Common myeloid progenitor, CD34-positive (primary cell): Measurements from ENCODE around the gene TBC1D8.

ENCODE experiments used
- CTCF ChIA-PET: fragments of 350-600 bp; sonication (Branson Sonifier 250); formaldehyde crosslinking; loops from one replicate; lab custom pipeline; 2021; ENCODE audit warnings: antibody characterized with exemption; lab: Charles Lee
- POLR2A ChIA-PET: fragments of 350-600 bp; sonication (Branson Sonifier 250); formaldehyde crosslinking; loops from one replicate; lab custom pipeline; 2021; ENCODE audit warnings: antibody characterized with exemption; lab: Charles Lee
- DNase-seq, 3 donors: peaks; one replicate each; pipeline versions ENCODE4 v3.0.0 to v3.0.0-alpha.2; 2013
- H3K27ac ChIP-seq, 2 experiments: 1 replicate in 1 of 2; 2 replicates in 1 of 2; pipeline ENCODE4 v1.7.0; 2013; ENCODE audit warnings: inconsistent platforms in 2 of 2, low read length in 2 of 2, mild to moderate bottlenecking in 2 of 2, low read depth in 1 of 2, moderate library complexity in 1 of 2; ENCODE audit not compliant: severe bottlenecking in 2 of 2, insufficient read depth in 1 of 2, poor library complexity in 1 of 2
- H3K27me3 ChIP-seq, 5 experiments: replicated peaks in 2 of 5; 1 replicate in 3 of 5; 2 replicates in 2 of 5; pipeline versions ENCODE4 v1.6.1 to v1.7.0; 2013; ENCODE audit warnings: low read length in 4 of 5, mild to moderate bottlenecking in 2 of 5, moderate library complexity in 2 of 5, inconsistent platforms in 1 of 5; ENCODE audit not compliant: insufficient read depth in 5 of 5, control insufficient read depth in 4 of 5
- H3K36me3 ChIP-seq, 4 experiments: 1 replicate in 2 of 4; 2 replicates in 2 of 4; pipeline versions ENCODE4 v1.6.1 to v1.7.0; 2013; ENCODE audit warnings: low read length in 3 of 4, control low read depth in 1 of 4, mild to moderate bottlenecking in 1 of 4; ENCODE audit not compliant: control insufficient read depth in 4 of 4, insufficient read depth in 4 of 4
- H3K4me1 ChIP-seq, 4 experiments: 1 replicate in 3 of 4; 2 replicates in 1 of 4; pipeline versions ENCODE4 v1.6.1 to v1.7.1; 2013; ENCODE audit warnings: low read length in 3 of 4, mild to moderate bottlenecking in 3 of 4, control low read depth in 1 of 4, inconsistent platforms in 1 of 4, moderate library complexity in 1 of 4; ENCODE audit not compliant: control insufficient read depth in 4 of 4, insufficient read depth in 4 of 4; ENCODE audit errors: control extremely low read depth in 1 of 4
- H3K4me3 ChIP-seq, 7 experiments: 1 replicate in 4 of 7; 2 replicates in 3 of 7; pipeline versions ENCODE4 v1.5.1 to v1.7.0; 2013; ENCODE audit warnings: mild to moderate bottlenecking in 7 of 7, low read length in 6 of 7, moderate library complexity in 6 of 7, inconsistent platforms in 2 of 7, low read depth in 2 of 7, control low read depth in 1 of 7; ENCODE audit not compliant: insufficient read depth in 4 of 7, control insufficient read depth in 1 of 7; ENCODE audit errors: extremely low read depth in 1 of 7
- H3K9me3 ChIP-seq, 5 experiments: 1 replicate in 4 of 5; 2 replicates in 1 of 5; pipeline versions ENCODE4 v1.6.1 to v1.7.1; 2013; ENCODE audit warnings: low read length in 4 of 5, mild to moderate bottlenecking in 2 of 5, inconsistent platforms in 1 of 5, low read depth in 1 of 5, moderate library complexity in 1 of 5; ENCODE audit not compliant: control insufficient read depth in 4 of 5, insufficient read depth in 2 of 5; ENCODE audit errors: control extremely low read depth in 1 of 5
- WGBS: methylation state at CpG from one replicate; pipeline ENCODE4 v1.1.5; 2013; ENCODE audit not compliant: insufficient coverage; 5-methylcytosine and 5-hydroxymethylcytosine counted together

The TBC1D8 gene

GRCh38 chr2:100976645-100977391, 174.4 kb downstream of the TBC1D8 start:
- WGBS = 90% methylated on average over 19 of the region's 19 CpGs
- no peaks in the 10 kb centered on the region for H3K9me3 ChIP-seq
- DNase-seq = no peak
- no peaks in the 10 kb centered on the region for H3K4me1 ChIP-seq
- no peak overlapping the region for H3K27ac ChIP-seq
- H3K27me3 ChIP-seq = peaks cover 0 to 9% (median 5%) of the 10 kb centered on the region in 5 experiments
- H3K4me3 ChIP-seq = no peak overlapping the region
- ChIA-PET CTCF (interaction anchor here (1.0 to 1.1 kb wide), 2 partner anchors 9 to 10 kb away, joined by 3 read pairs; no protein-coding TSS in a partner anchor), POLR2A (no interaction called here)
- no peaks in the 10 kb centered on the region for H3K36me3 ChIP-seq

DNA sequence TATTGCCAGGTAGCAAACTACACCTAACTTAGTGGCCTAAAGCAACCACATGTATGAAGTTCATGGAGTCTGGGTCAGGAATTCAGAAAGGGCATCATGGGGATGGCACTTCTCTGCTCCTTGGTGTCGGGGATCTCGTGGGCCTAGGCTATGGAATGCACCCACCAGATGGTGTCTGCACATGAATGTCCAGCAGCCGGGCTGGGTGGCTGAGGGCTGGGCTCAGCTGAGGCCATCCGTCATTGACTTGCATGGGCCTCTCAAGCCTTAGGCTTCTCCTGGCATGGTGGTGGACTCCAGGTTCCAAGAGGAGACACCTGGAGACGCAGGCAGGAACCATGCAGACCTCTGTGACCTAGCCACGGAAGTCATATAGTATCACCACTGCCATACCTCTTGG, 175.1 kb downstream of the TBC1D8 start:
- WGBS = 98% methylated on average over 6 of the region's 6 CpGs
- H3K4me1 ChIP-seq = no peaks in the 10 kb centered on the region
- ChIA-PET CTCF (interaction anchor here (1.1 kb wide), 1 partner anchor 10 kb away, joined by 3 read pairs; no protein-coding TSS in a partner anchor), POLR2A (no interaction called here)
- H3K9me3 ChIP-seq = no peaks in the 10 kb centered on the region
- peaks cover 0 to 10% (median 5%) of the 10 kb centered on the region in 5 experiments for H3K27me3 ChIP-seq
- no peak for DNase-seq
- no peak overlapping the region for H3K4me3 ChIP-seq
- H3K36me3 ChIP-seq = no peaks in the 10 kb centered on the region
- H3K27ac ChIP-seq = no peak overlapping the region

- Histone ChIP-seq H3K4me3 (no peak overlapping the region), H3K27ac (no peak overlapping the region), H3K36me3 (no peaks in the 10 kb centered on the region), H3K4me1 (no peaks in the 10 kb centered on the region), H3K9me3 (no peaks in the 10 kb centered on the region), H3K27me3 (peaks cover 0 to 10% (median 5%) of the 10 kb centered on the region in 5 experiments)
- ChIA-PET CTCF (no interaction called here), POLR2A (no interaction called here)
- DNase-seq = no peak
- 94% methylated on average over 6 of the region's 7 CpGs for WGBS
Observed at GRCh38 chr2:100975521-100975785, 175.7 kb downstream of the TBC1D8 start.

DNA sequence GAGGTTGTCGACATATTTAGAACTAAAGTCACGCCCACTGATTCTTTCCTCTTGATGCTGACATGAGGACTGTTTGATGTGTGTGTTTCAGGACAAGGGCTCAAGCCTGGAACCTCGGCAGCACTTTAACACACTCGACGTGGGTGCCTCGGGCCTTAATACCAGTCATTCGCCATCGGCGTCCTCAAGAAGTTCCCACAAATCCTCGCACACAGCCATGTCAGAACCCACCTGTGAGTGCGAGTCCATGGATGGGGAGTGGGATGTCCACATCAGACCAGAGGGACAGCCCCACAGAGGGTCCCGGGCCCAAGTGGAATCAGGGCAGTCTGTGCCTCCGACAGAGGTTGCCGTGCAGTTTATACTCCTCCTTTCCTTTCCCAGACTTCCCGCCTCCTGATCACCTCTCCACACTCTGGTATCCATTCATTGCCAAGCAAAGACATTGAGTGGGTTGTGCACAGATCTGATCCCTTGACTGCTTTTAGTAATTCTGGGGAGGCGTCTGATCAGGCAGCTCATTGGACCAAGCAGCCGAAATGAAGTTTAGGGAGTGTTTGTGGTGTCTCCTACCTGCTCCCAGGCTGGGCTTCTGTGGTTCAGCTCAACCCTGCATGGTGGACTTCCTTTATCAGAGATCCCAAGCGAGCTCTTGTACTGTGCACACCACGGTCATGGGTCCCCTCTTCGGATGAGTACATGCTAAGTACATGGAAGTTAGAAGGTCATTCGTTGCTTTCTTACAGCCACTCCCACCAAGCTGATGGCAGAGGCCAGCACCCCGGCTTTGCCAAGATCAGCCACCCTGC, 176.3 kb downstream of the TBC1D8 start:
- ChIA-PET POLR2A (no interaction called here), CTCF (no interaction called here)
- 95% methylated on average over 13 of the region's 22 CpGs for WGBS
- no peaks in the 10 kb centered on the region for H3K4me1 ChIP-seq
- H3K27me3 ChIP-seq = peaks cover 0 to 10% (median 5%) of the 10 kb centered on the region in 5 experiments
- no peak for DNase-seq
- no peak overlapping the region for H3K27ac ChIP-seq
- no peaks in the 10 kb centered on the region for H3K9me3 ChIP-seq
- H3K36me3 ChIP-seq = no peaks in the 10 kb centered on the region
- no peak overlapping the region for H3K4me3 ChIP-seq

GRCh38 chr2:100972452-100972851, 178.7 kb downstream of the TBC1D8 start:
- no peak overlapping the region for H3K27ac ChIP-seq
- ChIA-PET CTCF (no interaction called here), POLR2A (no interaction called here)
- no peaks in the 10 kb centered on the region for H3K9me3 ChIP-seq
- H3K27me3 ChIP-seq = peaks cover 0 to 10% (median 5%) of the 10 kb centered on the region in 5 experiments
- no peak overlapping the region for H3K4me3 ChIP-seq
- DNase-seq = no peak
- WGBS = 90% methylated on average over 6 of the region's 7 CpGs
- H3K36me3 ChIP-seq = no peaks in the 10 kb centered on the region
- no peaks in the 10 kb centered on the region for H3K4me1 ChIP-seq

- CTCF ChIA-PET = no interaction called here
- DNase-seq = no peak
- Histone ChIP-seq H3K4me3 (no peak overlapping the region), H3K27me3 (peaks cover 0 to 6% (median 1%) of the 10 kb centered on the region in 5 experiments), H3K27ac (no peak overlapping the region), H3K9me3 (no peaks in the 10 kb centered on the region), H3K4me1 (no peaks in the 10 kb centered on the region), H3K36me3 (no peaks in the 10 kb centered on the region)
- WGBS = 91% methylated on average over 7 of the region's 9 CpGs
- POLR2A ChIA-PET = no interaction called here
Observed at GRCh38 chr2:100971221-100971620, 180.0 kb downstream of the TBC1D8 start.

- H3K36me3 ChIP-seq = no peaks in the 10 kb centered on the region
- H3K4me1 ChIP-seq = no peaks in the 10 kb centered on the region
- DNase-seq = no peak
- H3K27ac ChIP-seq = no peak overlapping the region
- peaks cover 0 to 5% (median 1%) of the 10 kb centered on the region in 5 experiments for H3K27me3 ChIP-seq
- WGBS = 94% methylated on average over 7 of the region's 7 CpGs
- H3K4me3 ChIP-seq = no peak overlapping the region
- ChIA-PET CTCF (no interaction called here), POLR2A (no interaction called here)
- no peaks in the 10 kb centered on the region for H3K9me3 ChIP-seq
Observed at GRCh38 chr2:100969998-100970397, 181.2 kb downstream of the TBC1D8 start.
